ENCODE data around the gene AKAP8L.

- TF ChIP-seq POLR2AphosphoS5 (IDR thresholded peaks at IDR 0.05) (no peak), CTCF (IDR thresholded peaks at IDR 0.05) (no peak), POLR2A (IDR thresholded peaks at IDR 0.05) (no peak), EP300 (IDR thresholded peaks at IDR 0.05; ENCODE audit: low read depth) (no peak)
Measured at GRCh38 chr19:15393963-15394362, 24.8 kb downstream of the AKAP8L start.

Data from transverse colon (tissue), 4 donors.